Body of pancreas (tissue), 4 donors: Measurements from ENCODE around the gene IGFBP6.

ENCODE experiments used
- POLR2A ChIP-seq, 3 donors: fragments of 450-650 bp; IDR thresholded peaks; one replicate each; pipeline ENCODE4 v1.6.1; 2016; ENCODE audit warnings: antibody characterized with exemption in 3 of 3, mild to moderate bottlenecking in 2 of 3
- TF ChIP-seq, protein P1 (sequence below), 7 experiments: fragments of 450-650 bp in 4 of 7; fragments of 200-600 bp in 3 of 7; sonication (generic) in 3 of 7; IDR thresholded peaks; one replicate each; pipeline ENCODE4 v1.5.1; 2016 to 2019; ENCODE audit warnings: antibody characterized with exemption in 7 of 7

DNA sequence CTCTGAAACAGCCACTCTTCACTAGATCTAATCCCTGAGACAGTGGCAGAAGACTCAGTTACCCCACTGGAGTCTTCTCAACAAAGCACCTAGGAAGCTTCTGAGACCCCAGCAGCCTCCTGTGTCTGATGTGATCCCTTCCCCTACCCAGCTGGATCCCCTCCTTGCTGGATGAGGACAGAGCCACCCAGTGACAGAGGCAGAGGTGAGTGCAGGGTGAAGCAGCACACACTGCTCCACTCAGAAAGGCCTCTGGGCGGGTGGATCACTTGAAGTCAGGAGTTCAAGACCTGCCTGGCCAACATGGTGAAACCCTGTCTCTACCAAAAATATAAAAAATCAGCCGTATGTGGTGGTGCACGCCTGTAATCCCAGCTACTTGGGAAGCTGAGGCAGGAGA lies 21.0 kb upstream of the IGFBP6 start:
- TF ChIP-seq, protein P1, sequence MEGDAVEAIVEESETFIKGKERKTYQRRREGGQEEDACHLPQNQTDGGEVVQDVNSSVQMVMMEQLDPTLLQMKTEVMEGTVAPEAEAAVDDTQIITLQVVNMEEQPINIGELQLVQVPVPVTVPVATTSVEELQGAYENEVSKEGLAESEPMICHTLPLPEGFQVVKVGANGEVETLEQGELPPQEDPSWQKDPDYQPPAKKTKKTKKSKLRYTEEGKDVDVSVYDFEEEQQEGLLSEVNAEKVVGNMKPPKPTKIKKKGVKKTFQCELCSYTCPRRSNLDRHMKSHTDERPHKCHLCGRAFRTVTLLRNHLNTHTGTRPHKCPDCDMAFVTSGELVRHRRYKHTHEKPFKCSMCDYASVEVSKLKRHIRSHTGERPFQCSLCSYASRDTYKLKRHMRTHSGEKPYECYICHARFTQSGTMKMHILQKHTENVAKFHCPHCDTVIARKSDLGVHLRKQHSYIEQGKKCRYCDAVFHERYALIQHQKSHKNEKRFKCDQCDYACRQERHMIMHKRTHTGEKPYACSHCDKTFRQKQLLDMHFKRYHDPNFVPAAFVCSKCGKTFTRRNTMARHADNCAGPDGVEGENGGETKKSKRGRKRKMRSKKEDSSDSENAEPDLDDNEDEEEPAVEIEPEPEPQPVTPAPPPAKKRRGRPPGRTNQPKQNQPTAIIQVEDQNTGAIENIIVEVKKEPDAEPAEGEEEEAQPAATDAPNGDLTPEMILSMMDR (IDR thresholded peaks at IDR 0.05), result no peak
- no peak for TF ChIP-seq POLR2A (IDR thresholded peaks at IDR 0.05)
